SK-N-SH (cell line): Measurements from ENCODE around the gene NFASC.

ENCODE experiments used
- EP300 ChIP-seq, 2 experiments: IDR thresholded peaks; 2 replicates each; pipeline versions ENCODE4 v1.4.0 to v1.6.1; 2012; ENCODE audit warnings: borderline replicate concordance in 1 of 2, low read depth in 1 of 2, low read length in 1 of 2
- EZH2phosphoT487 ChIP-seq: fragments of 200-600 bp; sonication (generic); IDR thresholded peaks from 2 replicates; pipeline ENCODE4 v1.6.1; 2017; ENCODE audit warnings: low read depth, mixed run types, mild to moderate bottlenecking, antibody characterized with exemption, moderate library complexity, borderline replicate concordance
- GABPA ChIP-seq: IDR thresholded peaks from 2 replicates; pipeline ENCODE4 v1.4.0; 2012; ENCODE audit warnings: low read depth, mild to moderate bottlenecking
- MXI1 ChIP-seq: IDR thresholded peaks from 2 replicates; pipeline ENCODE4 v1.6.1; 2012; ENCODE audit warnings: mild to moderate bottlenecking, low read depth, low read length, improper control_type of control experiment
- RAD21 ChIP-seq: IDR thresholded peaks from 2 replicates; pipeline ENCODE4 v1.6.1; 2012; ENCODE audit warnings: mild to moderate bottlenecking, low read length
- RCOR1 ChIP-seq: fragments of 150-350 bp; IDR thresholded peaks from 2 replicates; pipeline ENCODE4 v1.6.1; 2017; ENCODE audit warnings: antibody characterized with exemption, low read length
- SIN3A ChIP-seq: IDR thresholded peaks from 2 replicates; pipeline ENCODE4 v1.6.1; 2012; ENCODE audit warnings: low read depth, mild to moderate bottlenecking, low read length, moderate library complexity, borderline replicate concordance
- TAF1 ChIP-seq: IDR thresholded peaks from 2 replicates; pipeline ENCODE4 v1.6.1; 2012; ENCODE audit warnings: low read depth, mild to moderate bottlenecking, low read length, moderate library complexity, borderline replicate concordance
- TCF12 ChIP-seq: IDR thresholded peaks from 2 replicates; pipeline ENCODE4 v1.4.0; 2012
- YY1 ChIP-seq: IDR thresholded peaks from 2 replicates; pipeline ENCODE4 v1.4.0; 2012; ENCODE audit warnings: low read depth, mild to moderate bottlenecking
- TF ChIP-seq, protein P1 (sequence below): IDR thresholded peaks from 2 replicates; pipeline ENCODE4 v1.6.1; 2012; ENCODE audit warnings: mild to moderate bottlenecking, low read depth, low read length, moderate library complexity
- TF ChIP-seq, protein P2 (sequence below): fragments of 200-600 bp; sonication (generic); IDR thresholded peaks from 2 replicates; pipeline ENCODE4 v1.6.1; 2017; ENCODE audit warnings: antibody characterized with exemption, mild to moderate bottlenecking, moderate library complexity
- TF ChIP-seq, protein P3 (sequence below): IDR thresholded peaks from 2 replicates; pipeline ENCODE4 v1.4.0; 2012; ENCODE audit warnings: low read depth, borderline replicate concordance

DNA sequence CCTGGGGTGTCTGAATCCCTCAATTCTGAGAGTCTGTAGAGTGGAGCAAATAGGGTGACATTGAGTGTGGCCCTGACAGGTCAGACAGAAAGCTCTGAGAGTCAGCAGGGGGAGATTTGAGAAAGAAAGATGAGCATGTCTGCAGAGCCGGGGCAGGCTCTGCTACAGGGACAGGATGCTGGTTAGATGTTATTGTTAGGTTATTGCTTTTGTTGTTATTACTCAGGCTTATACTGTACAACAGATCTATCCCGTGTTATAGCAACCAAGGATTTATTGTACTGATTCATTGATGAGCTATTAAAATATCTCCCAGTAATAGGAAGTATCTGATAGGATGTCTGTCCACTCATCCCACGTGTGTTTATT is 59.5 kb downstream of the NFASC start:
- TF ChIP-seq MXI1 (no peak), TCF12 (no peak), GABPA (no peak), SIN3A (no peak), TAF1 (no peak), YY1 (no peak), RAD21 (no peak), EP300 (IDR thresholded peaks at IDR 0.05; ENCODE audit: borderline replicate concordance in 1 of 2, low read depth in 1 of 2, low read length in 1 of 2) (no peak), EZH2phosphoT487 (no peak), RCOR1 (no peak)
- TF ChIP-seq, protein P1, sequence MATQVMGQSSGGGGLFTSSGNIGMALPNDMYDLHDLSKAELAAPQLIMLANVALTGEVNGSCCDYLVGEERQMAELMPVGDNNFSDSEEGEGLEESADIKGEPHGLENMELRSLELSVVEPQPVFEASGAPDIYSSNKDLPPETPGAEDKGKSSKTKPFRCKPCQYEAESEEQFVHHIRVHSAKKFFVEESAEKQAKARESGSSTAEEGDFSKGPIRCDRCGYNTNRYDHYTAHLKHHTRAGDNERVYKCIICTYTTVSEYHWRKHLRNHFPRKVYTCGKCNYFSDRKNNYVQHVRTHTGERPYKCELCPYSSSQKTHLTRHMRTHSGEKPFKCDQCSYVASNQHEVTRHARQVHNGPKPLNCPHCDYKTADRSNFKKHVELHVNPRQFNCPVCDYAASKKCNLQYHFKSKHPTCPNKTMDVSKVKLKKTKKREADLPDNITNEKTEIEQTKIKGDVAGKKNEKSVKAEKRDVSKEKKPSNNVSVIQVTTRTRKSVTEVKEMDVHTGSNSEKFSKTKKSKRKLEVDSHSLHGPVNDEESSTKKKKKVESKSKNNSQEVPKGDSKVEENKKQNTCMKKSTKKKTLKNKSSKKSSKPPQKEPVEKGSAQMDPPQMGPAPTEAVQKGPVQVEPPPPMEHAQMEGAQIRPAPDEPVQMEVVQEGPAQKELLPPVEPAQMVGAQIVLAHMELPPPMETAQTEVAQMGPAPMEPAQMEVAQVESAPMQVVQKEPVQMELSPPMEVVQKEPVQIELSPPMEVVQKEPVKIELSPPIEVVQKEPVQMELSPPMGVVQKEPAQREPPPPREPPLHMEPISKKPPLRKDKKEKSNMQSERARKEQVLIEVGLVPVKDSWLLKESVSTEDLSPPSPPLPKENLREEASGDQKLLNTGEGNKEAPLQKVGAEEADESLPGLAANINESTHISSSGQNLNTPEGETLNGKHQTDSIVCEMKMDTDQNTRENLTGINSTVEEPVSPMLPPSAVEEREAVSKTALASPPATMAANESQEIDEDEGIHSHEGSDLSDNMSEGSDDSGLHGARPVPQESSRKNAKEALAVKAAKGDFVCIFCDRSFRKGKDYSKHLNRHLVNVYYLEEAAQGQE: no peak
- TF ChIP-seq, protein P2, sequence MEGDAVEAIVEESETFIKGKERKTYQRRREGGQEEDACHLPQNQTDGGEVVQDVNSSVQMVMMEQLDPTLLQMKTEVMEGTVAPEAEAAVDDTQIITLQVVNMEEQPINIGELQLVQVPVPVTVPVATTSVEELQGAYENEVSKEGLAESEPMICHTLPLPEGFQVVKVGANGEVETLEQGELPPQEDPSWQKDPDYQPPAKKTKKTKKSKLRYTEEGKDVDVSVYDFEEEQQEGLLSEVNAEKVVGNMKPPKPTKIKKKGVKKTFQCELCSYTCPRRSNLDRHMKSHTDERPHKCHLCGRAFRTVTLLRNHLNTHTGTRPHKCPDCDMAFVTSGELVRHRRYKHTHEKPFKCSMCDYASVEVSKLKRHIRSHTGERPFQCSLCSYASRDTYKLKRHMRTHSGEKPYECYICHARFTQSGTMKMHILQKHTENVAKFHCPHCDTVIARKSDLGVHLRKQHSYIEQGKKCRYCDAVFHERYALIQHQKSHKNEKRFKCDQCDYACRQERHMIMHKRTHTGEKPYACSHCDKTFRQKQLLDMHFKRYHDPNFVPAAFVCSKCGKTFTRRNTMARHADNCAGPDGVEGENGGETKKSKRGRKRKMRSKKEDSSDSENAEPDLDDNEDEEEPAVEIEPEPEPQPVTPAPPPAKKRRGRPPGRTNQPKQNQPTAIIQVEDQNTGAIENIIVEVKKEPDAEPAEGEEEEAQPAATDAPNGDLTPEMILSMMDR: no peak
- TF ChIP-seq, protein P3, sequence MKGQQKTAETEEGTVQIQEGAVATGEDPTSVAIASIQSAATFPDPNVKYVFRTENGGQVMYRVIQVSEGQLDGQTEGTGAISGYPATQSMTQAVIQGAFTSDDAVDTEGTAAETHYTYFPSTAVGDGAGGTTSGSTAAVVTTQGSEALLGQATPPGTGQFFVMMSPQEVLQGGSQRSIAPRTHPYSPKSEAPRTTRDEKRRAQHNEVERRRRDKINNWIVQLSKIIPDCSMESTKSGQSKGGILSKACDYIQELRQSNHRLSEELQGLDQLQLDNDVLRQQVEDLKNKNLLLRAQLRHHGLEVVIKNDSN: no peak
